Fibroblast of villous mesenchyme (primary cell): ENCODE results near the gene FASN. TPM values are rescaled to one million over a fixed set of nuclear protein-coding genes. Genes with fewer than 3 reads are reported as not detected.

ENCODE experiments used
- DNase-seq: peaks from one replicate; pipeline ENCODE4 v3.0.0-alpha.2; 2010; ENCODE audit warnings: low read depth
- H3K4me3 ChIP-seq: 2 replicates; pipeline ENCODE4 v1.5.1; 2011; ENCODE audit warnings: low read depth, mild to moderate bottlenecking, low read length
- total RNA-seq: library from RNA; depleted of rRNA; stranded (reverse); fragments of >200 nt; gene quantifications from 2 replicates; pipeline ENCODE4 v1.2.3, GENCODE V29; 2012
- TF ChIP-seq, protein P1 (sequence below): IDR thresholded peaks from 2 replicates; pipeline ENCODE4 v1.5.1; 2012; ENCODE audit warnings: low read depth, mild to moderate bottlenecking, low read length; ENCODE audit not compliant: insufficient read depth

FASN gene
- total RNA-seq, 1 donor: 274 TPM

DNA sequence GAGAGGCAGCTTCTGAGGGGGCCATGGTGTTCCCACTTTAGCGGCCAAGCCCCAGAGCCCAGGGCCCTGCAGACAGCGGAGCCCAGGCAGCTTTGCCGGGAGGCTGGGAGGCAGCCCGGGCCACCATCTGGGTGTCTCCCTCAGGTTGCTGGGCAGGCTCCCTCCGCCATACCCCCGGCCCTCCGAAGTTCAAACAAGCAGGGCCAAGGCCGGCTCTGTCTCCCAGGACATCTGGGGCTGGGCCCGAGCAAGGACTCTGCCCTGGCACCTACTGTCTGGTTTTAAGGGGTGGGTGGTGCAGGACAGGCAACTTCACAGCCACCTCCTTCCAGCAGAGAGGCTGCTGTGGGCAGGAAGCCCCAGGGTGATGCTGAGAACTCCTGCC, 35.1 kb downstream of the FASN start:
- no peak overlapping the region for H3K4me3 ChIP-seq
- DNase-seq: no peak
- TF ChIP-seq, protein P1, sequence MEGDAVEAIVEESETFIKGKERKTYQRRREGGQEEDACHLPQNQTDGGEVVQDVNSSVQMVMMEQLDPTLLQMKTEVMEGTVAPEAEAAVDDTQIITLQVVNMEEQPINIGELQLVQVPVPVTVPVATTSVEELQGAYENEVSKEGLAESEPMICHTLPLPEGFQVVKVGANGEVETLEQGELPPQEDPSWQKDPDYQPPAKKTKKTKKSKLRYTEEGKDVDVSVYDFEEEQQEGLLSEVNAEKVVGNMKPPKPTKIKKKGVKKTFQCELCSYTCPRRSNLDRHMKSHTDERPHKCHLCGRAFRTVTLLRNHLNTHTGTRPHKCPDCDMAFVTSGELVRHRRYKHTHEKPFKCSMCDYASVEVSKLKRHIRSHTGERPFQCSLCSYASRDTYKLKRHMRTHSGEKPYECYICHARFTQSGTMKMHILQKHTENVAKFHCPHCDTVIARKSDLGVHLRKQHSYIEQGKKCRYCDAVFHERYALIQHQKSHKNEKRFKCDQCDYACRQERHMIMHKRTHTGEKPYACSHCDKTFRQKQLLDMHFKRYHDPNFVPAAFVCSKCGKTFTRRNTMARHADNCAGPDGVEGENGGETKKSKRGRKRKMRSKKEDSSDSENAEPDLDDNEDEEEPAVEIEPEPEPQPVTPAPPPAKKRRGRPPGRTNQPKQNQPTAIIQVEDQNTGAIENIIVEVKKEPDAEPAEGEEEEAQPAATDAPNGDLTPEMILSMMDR: no peak

DNA sequence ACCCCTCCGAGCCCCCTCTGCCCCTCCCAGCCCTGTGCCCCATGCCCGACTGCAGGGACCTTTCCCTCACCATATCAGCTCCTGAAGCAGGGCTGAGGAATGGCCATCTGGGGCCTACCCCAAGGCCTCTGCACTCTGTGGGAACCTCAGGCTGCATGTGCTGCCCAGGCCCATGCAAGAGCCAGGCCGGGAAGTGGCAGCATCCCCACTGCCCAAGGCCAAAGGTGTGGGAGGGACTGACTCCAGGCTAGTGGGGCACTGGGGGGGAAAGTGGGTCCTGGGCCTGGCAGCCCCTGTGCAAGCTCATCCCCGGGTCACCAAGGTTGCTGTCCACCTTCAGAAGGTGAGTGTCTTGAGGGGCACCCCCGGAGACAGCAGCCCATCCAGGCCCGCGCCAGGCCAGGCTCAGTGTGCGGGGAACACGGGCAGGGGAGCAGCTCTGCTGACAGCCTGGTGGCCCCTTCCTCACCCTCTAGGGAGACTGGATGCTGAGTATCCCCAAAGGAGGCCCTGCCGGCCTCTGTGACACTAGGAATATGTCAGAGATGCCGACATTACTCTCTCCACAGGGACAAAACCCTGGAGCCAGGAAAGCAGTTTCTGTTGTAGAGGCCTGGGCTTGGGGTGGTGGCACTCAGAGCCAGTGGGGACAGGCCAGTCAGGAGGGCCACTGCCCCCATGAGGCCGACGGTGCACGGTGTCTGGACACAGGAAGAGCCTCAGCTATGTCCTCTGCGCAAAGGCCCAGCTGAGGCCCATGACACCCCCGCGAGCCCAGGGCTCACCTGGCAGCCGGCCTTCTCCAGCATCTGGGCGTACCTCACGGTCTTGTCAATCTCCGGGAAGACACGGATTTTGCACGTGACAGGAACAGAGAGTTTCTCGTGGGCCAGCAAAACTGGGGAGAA, 35.7 kb downstream of the FASN start:
- no peak overlapping the region for H3K4me3 ChIP-seq
- DNase-seq: no peak
- TF ChIP-seq, protein P1: no peak

DNA sequence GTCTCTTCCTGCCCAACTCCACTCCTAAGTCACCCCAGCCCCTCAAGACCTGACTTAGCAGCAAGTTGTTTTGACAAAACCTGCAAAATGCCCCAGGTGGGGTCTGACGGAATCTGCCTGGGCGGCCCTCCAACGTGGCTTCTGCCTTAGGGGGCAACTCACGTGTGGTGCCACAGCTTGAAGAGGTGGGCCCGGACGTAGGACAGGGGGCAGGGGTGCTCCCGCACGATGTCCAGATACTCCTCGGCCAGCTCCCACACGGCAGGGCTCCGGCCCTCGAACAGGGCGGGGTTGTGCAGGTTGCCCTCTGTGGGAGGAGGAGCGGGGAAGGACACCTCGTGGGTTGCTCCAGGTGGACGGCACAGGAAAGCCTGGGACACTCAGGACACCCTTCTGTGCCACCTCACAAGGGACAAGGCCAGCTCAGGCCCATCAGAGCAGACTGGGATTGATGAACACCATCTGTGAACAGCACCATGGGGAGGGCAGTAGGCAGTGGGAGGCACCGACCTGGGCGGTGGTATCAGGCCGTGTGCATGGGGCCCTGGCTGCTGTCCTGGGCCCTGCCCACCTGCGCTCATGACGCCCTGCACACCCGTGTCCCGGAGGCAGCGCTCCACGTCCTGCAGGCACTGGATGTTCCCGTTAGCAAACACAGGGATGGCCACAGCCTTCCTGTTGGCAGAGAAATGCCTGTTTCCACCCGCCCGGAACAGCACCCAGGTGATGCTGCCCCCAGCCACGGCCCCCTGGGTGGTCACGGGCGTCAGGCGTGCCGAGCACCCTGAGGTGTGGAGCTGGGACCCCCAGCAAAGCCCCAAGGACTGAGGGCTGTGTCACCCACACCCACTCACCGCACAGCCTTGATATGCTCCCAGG, 36.8 kb downstream of the FASN start:
- DNase-seq: no peak
- TF ChIP-seq, protein P1: no peak

DNA sequence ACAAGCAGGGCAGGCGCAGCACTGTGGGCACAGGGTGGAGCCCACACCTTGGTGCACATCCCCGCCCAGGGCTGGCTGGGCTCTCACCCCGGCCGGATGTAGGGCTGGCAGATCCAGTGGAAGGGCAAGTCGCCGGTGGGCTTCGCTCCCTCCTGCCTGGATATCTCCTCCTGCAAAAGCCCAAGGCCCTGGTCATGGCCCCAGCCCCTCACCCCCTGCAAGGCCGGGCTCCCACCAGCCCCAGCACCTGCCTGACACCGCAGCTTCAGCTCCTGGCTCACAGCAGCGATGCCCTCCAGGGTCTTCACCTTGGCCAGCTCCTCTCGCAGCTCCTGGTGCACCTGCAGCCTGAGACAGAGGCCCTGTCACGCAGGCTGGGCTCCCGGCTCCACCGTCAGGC, 37.4 kb downstream of the FASN start:
- no peak for DNase-seq
- TF ChIP-seq, protein P1: no peak
- no peak overlapping the region for H3K4me3 ChIP-seq

More for the DNA sequence above, 36.8 kb downstream of the FASN start:
- H3K4me3 ChIP-seq: no peak overlapping the region

DNA sequence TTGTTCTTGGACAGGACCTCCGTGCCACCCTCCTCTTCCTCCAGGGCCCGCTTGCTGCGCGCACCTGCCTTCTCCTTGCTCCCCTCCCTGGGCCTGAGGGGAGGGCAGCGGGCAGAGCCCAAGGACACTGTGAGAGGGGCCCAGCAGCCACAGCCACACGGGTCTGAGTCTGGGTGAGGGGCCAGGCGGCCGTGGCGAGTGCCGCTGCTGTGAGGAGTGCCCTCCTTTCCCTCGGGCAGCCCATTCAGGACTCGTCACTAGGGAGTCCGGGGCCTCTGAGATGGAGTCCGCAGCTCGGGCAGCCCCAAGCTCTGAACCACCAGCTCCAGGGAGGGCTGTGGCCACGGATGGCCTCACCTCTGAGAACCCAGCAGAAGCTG, 38.0 kb downstream of the FASN start:
- no peak overlapping the region for H3K4me3 ChIP-seq
- TF ChIP-seq, protein P1: no peak
- no peak for DNase-seq

DNA sequence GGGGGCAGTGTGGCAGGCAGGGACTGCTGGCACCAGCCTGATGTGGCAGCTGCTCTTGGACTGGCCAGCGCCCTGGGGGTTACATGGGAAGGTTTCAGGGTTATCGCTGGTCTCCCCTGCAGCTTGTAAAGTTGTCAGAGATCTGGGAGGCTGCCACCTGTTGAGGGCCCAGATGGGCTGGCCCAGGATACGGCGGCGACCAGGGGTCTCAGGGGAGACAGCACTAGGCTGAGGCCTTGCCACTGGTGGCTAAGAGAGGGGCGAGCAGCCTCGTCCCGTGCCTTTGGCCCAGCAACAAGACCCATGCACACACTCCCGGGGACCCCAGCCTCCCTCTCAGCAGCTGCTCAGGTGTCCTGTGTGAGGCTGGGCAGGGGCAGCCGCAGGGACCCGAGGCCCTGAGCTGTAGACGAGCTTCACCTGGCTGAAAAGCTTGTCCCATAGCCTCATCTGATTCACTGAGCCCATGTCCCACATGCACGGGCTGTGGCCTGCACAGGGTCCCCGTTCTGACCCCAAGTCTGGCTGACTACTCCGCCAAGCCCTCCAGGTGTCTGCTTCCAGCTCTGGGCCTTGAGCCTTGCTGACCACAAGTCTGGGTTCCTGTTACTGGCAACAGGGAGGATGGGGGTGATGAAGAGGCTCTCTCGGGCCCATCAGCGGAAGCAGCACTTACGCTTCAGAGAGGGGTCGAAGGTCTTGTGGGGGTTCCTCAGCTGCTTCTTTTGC, 38.6 kb downstream of the FASN start:
- TF ChIP-seq, protein P1: no peak
- no peak for DNase-seq
- H3K4me3 ChIP-seq: no peak overlapping the region
